HepG2 (cell line): Measurements from ENCODE around the gene SERTAD3. TPM values are rescaled to one million over a fixed set of nuclear protein-coding genes. Genes with fewer than 3 reads are reported as not detected.
A peak's percentile ranks its signal among the peaks of the same experiment; 100 is the strongest.

Source experiments
- IKZF4 ChIP-seq: sonication (generic); formaldehyde crosslinking; IDR thresholded peaks from 2 replicates; pipeline ENCODE4 v1.5.1; 2020; ENCODE audit warnings: borderline replicate concordance, mild to moderate bottlenecking, low read depth, missing genetic modification reagents; ENCODE audit errors: not compliant biosample characterization
- MAF1 ChIP-seq: sonication (generic); formaldehyde crosslinking; IDR thresholded peaks from 2 replicates; pipeline ENCODE4 v1.5.0; 2020; ENCODE audit warnings: missing genetic modification reagents, borderline replicate concordance
- MXD3 ChIP-seq: IDR thresholded peaks from 2 replicates; pipeline ENCODE4 v1.6.1; 2016; ENCODE audit warnings: mild to moderate bottlenecking, missing biosample characterization, missing genetic modification reagents
- SOX6 ChIP-seq, 2 experiments: fragments of 450-650 bp in 1 of 2; sonication (generic) in 1 of 2; formaldehyde crosslinking in 1 of 2; IDR thresholded peaks; 2 replicates each; pipeline versions ENCODE4 v1.4.0 to v1.6.1; 2017 to 2020; ENCODE audit warnings: antibody characterized with exemption in 1 of 2, mild to moderate bottlenecking in 1 of 2, missing genetic modification reagents in 1 of 2
- THAP9 ChIP-seq: sonication (generic); formaldehyde crosslinking; IDR thresholded peaks from 2 replicates; pipeline ENCODE4; 2020; ENCODE audit warnings: missing genetic modification reagents, mild to moderate bottlenecking, borderline replicate concordance
- ZBTB1 ChIP-seq: sonication (generic); formaldehyde crosslinking; IDR thresholded peaks from 2 replicates; pipeline ENCODE4 v1.4.0; 2020; ENCODE audit warnings: missing genetic modification reagents, borderline replicate concordance
- ZFP90 ChIP-seq: sonication (generic); formaldehyde crosslinking; IDR thresholded peaks from 2 replicates; pipeline ENCODE4 v1.8.0; 2022; ENCODE audit warnings: missing genetic modification reagents, mild to moderate bottlenecking, inconsistent platforms, borderline replicate concordance
- ZNF234 ChIP-seq: sonication (generic); formaldehyde crosslinking; conservative IDR thresholded peaks from 2 replicates; pipeline ENCODE4 v1.5.1; 2020; ENCODE audit warnings: mild to moderate bottlenecking, missing genetic modification reagents
- ZNF34 ChIP-seq: sonication (generic); formaldehyde crosslinking; IDR thresholded peaks from 2 replicates; pipeline ENCODE4 v1.4.0; 2020; ENCODE audit warnings: mild to moderate bottlenecking, missing genetic modification reagents, borderline replicate concordance
- ZNF460 ChIP-seq: sonication (generic); formaldehyde crosslinking; IDR thresholded peaks from 2 replicates; pipeline ENCODE4 v1.5.1; 2020; ENCODE audit warnings: missing genetic modification reagents, mild to moderate bottlenecking, borderline replicate concordance
- polyA plus RNA-seq, 8 experiments: library from polyadenylated mRNA; depleted of rRNA in 3 of 8; stranded (reverse) in 7 of 8; unstranded in 1 of 8; fragments of >200 nt; fragmentation: Illumina TruSeq in 4 of 8; extraction: Trizol in 4 of 8; gene quantifications; 2 replicates each; pipeline versions ENCODE4 v1.2.1 to v1.2.3, GENCODE V29; 2011 to 2016; ENCODE audit warnings: low read depth in 4 of 8, missing spikeins in 1 of 8, mixed read lengths in 1 of 8; ENCODE audit not compliant: insufficient read depth in 1 of 8
- total RNA-seq, 5 experiments: library from RNA; depleted of rRNA; stranded (reverse); fragments of >200 nt; fragmentation: Illumina TruSeq; extraction: Trizol; gene quantifications; 2 replicates each; pipeline ENCODE4 v1.2.3, GENCODE V29; 2016; ENCODE audit warnings: low read depth in 1 of 5
- TF ChIP-seq, protein P1 (sequence below): sonication (generic); formaldehyde crosslinking; IDR thresholded peaks from 2 replicates; pipeline ENCODE4 v1.4.0; 2020; ENCODE audit warnings: missing genetic modification reagents, borderline replicate concordance
- TF ChIP-seq, protein P2 (sequence below): sonication (generic); formaldehyde crosslinking; IDR thresholded peaks from 2 replicates; pipeline ENCODE4 v1.5.0; 2020; ENCODE audit warnings: mild to moderate bottlenecking, missing genetic modification reagents, borderline replicate concordance

SERTAD3 gene
- total and polyA plus RNA-seq, 2 of the 13 experiments (the other 11 are each of a cell fraction or from before 2014, with no cell fraction given) = 9.6 to 16.9 TPM

- TF ChIP-seq, protein P1, sequence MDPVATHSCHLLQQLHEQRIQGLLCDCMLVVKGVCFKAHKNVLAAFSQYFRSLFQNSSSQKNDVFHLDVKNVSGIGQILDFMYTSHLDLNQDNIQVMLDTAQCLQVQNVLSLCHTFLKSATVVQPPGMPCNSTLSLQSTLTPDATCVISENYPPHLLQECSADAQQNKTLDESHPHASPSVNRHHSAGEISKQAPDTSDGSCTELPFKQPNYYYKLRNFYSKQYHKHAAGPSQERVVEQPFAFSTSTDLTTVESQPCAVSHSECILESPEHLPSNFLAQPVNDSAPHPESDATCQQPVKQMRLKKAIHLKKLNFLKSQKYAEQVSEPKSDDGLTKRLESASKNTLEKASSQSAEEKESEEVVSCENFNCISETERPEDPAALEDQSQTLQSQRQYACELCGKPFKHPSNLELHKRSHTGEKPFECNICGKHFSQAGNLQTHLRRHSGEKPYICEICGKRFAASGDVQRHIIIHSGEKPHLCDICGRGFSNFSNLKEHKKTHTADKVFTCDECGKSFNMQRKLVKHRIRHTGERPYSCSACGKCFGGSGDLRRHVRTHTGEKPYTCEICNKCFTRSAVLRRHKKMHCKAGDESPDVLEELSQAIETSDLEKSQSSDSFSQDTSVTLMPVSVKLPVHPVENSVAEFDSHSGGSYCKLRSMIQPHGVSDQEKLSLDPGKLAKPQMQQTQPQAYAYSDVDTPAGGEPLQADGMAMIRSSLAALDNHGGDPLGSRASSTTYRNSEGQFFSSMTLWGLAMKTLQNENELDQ = no peak
- no peak for TF ChIP-seq ZBTB1 (CRISPR knock-in tag)
- TF ChIP-seq IKZF4 = no peak
- TF ChIP-seq ZNF234 = no peak
- TF ChIP-seq ZNF34 (CRISPR knock-in tag) = no peak
- no peak for TF ChIP-seq ZFP90
- TF ChIP-seq MXD3 (CRISPR knock-in tag) = no peak
- no peak for TF ChIP-seq ZNF460
- TF ChIP-seq, protein P2, sequence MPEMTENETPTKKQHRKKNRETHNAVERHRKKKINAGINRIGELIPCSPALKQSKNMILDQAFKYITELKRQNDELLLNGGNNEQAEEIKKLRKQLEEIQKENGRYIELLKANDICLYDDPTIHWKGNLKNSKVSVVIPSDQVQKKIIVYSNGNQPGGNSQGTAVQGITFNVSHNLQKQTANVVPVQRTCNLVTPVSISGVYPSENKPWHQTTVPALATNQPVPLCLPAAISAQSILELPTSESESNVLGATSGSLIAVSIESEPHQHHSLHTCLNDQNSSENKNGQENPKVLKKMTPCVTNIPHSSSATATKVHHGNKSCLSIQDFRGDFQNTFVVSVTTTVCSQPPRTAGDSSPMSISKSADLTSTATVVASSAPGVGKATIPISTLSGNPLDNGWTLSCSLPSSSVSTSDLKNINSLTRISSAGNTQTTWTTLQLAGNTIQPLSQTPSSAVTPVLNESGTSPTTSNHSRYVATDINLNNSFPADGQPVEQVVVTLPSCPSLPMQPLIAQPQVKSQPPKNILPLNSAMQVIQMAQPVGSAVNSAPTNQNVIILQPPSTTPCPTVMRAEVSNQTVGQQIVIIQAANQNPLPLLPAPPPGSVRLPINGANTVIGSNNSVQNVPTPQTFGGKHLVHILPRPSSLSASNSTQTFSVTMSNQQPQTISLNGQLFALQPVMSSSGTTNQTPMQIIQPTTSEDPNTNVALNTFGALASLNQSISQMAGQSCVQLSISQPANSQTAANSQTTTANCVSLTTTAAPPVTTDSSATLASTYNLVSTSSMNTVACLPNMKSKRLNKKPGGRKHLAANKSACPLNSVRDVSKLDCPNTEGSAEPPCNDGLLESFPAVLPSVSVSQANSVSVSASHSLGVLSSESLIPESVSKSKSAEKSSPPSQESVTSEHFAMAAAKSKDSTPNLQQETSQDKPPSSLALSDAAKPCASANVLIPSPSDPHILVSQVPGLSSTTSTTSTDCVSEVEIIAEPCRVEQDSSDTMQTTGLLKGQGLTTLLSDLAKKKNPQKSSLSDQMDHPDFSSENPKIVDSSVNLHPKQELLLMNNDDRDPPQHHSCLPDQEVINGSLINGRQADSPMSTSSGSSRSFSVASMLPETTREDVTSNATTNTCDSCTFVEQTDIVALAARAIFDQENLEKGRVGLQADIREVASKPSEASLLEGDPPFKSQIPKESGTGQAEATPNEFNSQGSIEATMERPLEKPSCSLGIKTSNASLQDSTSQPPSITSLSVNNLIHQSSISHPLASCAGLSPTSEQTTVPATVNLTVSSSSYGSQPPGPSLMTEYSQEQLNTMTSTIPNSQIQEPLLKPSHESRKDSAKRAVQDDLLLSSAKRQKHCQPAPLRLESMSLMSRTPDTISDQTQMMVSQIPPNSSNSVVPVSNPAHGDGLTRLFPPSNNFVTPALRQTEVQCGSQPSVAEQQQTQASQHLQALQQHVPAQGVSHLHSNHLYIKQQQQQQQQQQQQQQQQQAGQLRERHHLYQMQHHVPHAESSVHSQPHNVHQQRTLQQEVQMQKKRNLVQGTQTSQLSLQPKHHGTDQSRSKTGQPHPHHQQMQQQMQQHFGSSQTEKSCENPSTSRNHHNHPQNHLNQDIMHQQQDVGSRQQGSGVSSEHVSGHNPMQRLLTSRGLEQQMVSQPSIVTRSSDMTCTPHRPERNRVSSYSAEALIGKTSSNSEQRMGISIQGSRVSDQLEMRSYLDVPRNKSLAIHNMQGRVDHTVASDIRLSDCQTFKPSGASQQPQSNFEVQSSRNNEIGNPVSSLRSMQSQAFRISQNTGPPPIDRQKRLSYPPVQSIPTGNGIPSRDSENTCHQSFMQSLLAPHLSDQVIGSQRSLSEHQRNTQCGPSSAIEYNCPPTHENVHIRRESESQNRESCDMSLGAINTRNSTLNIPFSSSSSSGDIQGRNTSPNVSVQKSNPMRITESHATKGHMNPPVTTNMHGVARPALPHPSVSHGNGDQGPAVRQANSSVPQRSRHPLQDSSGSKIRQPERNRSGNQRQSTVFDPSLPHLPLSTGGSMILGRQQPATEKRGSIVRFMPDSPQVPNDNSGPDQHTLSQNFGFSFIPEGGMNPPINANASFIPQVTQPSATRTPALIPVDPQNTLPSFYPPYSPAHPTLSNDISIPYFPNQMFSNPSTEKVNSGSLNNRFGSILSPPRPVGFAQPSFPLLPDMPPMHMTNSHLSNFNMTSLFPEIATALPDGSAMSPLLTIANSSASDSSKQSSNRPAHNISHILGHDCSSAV (CRISPR knock-in tag) = no peak
- 0 out of 2 replicates have a peak, but pooled peaks have one; percentile 33 for TF ChIP-seq MAF1
- no peak for TF ChIP-seq SOX6 (IDR thresholded peaks at IDR 0.05)
- TF ChIP-seq SOX6 (CRISPR knock-in tag; IDR thresholded peaks at IDR 0.05) = peak; percentile 36; the same call in 1 of the 2 replicates
- peak; percentile 44; the same call in 1 of the 2 replicates for TF ChIP-seq THAP9 (CRISPR knock-in tag)
Observed at GRCh38 chr19:40443131-40443999, 770 bp downstream of the SERTAD3 start (continued).
